MM.1S (cell line): Measurements from ENCODE around the gene GDPD3.

Experiments
- EZH2phosphoT487 ChIP-seq: fragments of 300-600 bp; sonication (generic); IDR thresholded peaks from 2 replicates; pipeline ENCODE4 v1.6.1; 2018; ENCODE audit warnings: antibody characterized with exemption, low read length
- TF ChIP-seq, protein P1 (sequence below): fragments of 300-600 bp; sonication (generic); IDR thresholded peaks from 2 replicates; pipeline ENCODE4 v1.5.1; 2016; ENCODE audit warnings: antibody characterized with exemption, low read length, mixed read lengths

DNA sequence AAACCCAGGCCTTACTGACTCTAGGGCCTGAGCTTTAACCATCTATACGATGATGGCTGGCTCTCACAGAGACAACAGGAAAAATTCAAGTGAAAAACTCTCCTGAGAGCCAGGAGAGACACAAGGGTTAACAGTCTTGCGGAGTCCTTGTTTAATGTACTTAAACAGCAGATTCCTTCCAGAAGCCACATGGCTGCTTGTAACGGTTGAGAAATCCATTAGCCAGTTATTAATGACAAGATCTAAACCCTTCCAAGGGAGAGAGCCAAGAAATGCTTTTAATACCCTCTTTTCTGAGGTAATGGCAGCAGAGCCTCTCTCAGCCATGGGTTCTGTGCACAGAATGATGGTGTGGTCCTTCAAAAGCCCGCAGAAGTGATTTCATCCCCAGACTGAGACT is 53.0 kb downstream of the GDPD3 start:
- TF ChIP-seq, protein P1, sequence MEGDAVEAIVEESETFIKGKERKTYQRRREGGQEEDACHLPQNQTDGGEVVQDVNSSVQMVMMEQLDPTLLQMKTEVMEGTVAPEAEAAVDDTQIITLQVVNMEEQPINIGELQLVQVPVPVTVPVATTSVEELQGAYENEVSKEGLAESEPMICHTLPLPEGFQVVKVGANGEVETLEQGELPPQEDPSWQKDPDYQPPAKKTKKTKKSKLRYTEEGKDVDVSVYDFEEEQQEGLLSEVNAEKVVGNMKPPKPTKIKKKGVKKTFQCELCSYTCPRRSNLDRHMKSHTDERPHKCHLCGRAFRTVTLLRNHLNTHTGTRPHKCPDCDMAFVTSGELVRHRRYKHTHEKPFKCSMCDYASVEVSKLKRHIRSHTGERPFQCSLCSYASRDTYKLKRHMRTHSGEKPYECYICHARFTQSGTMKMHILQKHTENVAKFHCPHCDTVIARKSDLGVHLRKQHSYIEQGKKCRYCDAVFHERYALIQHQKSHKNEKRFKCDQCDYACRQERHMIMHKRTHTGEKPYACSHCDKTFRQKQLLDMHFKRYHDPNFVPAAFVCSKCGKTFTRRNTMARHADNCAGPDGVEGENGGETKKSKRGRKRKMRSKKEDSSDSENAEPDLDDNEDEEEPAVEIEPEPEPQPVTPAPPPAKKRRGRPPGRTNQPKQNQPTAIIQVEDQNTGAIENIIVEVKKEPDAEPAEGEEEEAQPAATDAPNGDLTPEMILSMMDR: no peak
- TF ChIP-seq EZH2phosphoT487: no peak
